Astrocyte (in vitro differentiated cells and primary cell): ENCODE data around the gene GMEB2. TPM values are rescaled to one million over a fixed set of nuclear protein-coding genes. Genes with fewer than 3 reads are reported as not detected.

ENCODE experiments used
- DNase-seq: peaks from one replicate; pipeline ENCODE4 v3.0.0-alpha.2; 2010; ENCODE audit warnings: low read depth
- FAIRE-seq: peaks from 2 replicates; lab custom pipeline; 2011; peaks lifted over from hg19 to GRCh38; lab: Jason Lieb, UNC
- H2AFZ ChIP-seq: 2 replicates; pipeline ENCODE4 v1.6.0; 2012; ENCODE audit warnings: low read depth, low read length, inconsistent platforms
- H3K27ac ChIP-seq: 2 replicates; pipeline ENCODE4 v1.5.1; 2011; ENCODE audit warnings: low read depth, low read length, inconsistent platforms
- H3K27me3 ChIP-seq: 2 replicates; pipeline ENCODE4 v1.6.0; 2011; ENCODE audit warnings: low read length, inconsistent platforms; ENCODE audit not compliant: insufficient read depth
- H3K36me3 ChIP-seq: 2 replicates; pipeline ENCODE4 v1.5.1; 2011; ENCODE audit warnings: low read length, inconsistent platforms; ENCODE audit not compliant: insufficient read depth
- H3K4me1 ChIP-seq: 2 replicates; pipeline ENCODE4 v1.5.1; 2011; ENCODE audit warnings: low read length, inconsistent platforms; ENCODE audit not compliant: insufficient read depth
- H3K4me2 ChIP-seq: 2 replicates; pipeline ENCODE4 v1.6.0; 2012; ENCODE audit warnings: low read length, inconsistent platforms
- H3K4me3 ChIP-seq: 2 replicates; pipeline ENCODE4 v1.5.1; 2011; ENCODE audit warnings: low read depth, mild to moderate bottlenecking, low read length, inconsistent platforms; ENCODE audit not compliant: insufficient read depth
- H3K79me2 ChIP-seq: 2 replicates; pipeline ENCODE4 v1.6.0; 2012; ENCODE audit warnings: mild to moderate bottlenecking, low read length, inconsistent platforms; ENCODE audit not compliant: insufficient read depth
- H3K9ac ChIP-seq: 2 replicates; pipeline ENCODE4 v1.6.0; 2012; ENCODE audit warnings: mild to moderate bottlenecking, low read length, inconsistent platforms
- H3K9me3 ChIP-seq: 2 replicates; pipeline ENCODE4 v1.5.1; 2012; ENCODE audit warnings: low read depth, mild to moderate bottlenecking, low read length, inconsistent platforms; ENCODE audit not compliant: insufficient read depth
- H4K20me1 ChIP-seq: 2 replicates; pipeline ENCODE4 v1.6.0; 2012; ENCODE audit warnings: low read length, inconsistent platforms; ENCODE audit not compliant: insufficient read depth
- H3K27ac Mint-ChIP-seq: one replicate; pipeline ENCODE4 v1.8.0; 2021; ENCODE audit warnings: mild to moderate bottlenecking, mixed read lengths; ENCODE audit not compliant: unreplicated experiment
- H3K27me3 Mint-ChIP-seq: one replicate; pipeline ENCODE4 v1.8.0; 2021; ENCODE audit warnings: low read depth, mixed read lengths; ENCODE audit not compliant: unreplicated experiment
- H3K36me3 Mint-ChIP-seq: one replicate; pipeline ENCODE4 v1.8.0; 2021; ENCODE audit warnings: low read depth, mixed read lengths; ENCODE audit not compliant: unreplicated experiment
- H3K4me1 Mint-ChIP-seq: one replicate; pipeline ENCODE4 v1.8.0; 2021; ENCODE audit warnings: low read depth, mixed read lengths; ENCODE audit not compliant: unreplicated experiment
- H3K4me3 Mint-ChIP-seq: one replicate; pipeline ENCODE4 v1.8.0; 2021; ENCODE audit warnings: mild to moderate bottlenecking, moderate library complexity, mixed read lengths; ENCODE audit not compliant: unreplicated experiment
- H3K9me3 Mint-ChIP-seq: one replicate; pipeline ENCODE4 v1.8.0; 2021; ENCODE audit warnings: mild to moderate bottlenecking, mixed read lengths; ENCODE audit not compliant: unreplicated experiment
- EZH2 ChIP-seq: IDR thresholded peaks from 2 replicates; pipeline ENCODE4 v1.6.1; 2012; ENCODE audit warnings: mild to moderate bottlenecking, low read length, inconsistent platforms; ENCODE audit not compliant: insufficient read depth
- total RNA-seq: library from RNA; stranded (reverse); gene quantifications from 2 replicates; pipeline ENCODE4 v1.2.1, GENCODE V29; 2021
- TF ChIP-seq, protein P1 (sequence below): IDR thresholded peaks from 2 replicates; pipeline ENCODE4 v1.5.1; 2011; ENCODE audit warnings: low read depth, mild to moderate bottlenecking, inconsistent platforms, low read length, moderate library complexity; ENCODE audit not compliant: insufficient read depth

Gene GMEB2
- total RNA-seq, 1 donor from 2014 or later, result 11.7 TPM

DNA sequence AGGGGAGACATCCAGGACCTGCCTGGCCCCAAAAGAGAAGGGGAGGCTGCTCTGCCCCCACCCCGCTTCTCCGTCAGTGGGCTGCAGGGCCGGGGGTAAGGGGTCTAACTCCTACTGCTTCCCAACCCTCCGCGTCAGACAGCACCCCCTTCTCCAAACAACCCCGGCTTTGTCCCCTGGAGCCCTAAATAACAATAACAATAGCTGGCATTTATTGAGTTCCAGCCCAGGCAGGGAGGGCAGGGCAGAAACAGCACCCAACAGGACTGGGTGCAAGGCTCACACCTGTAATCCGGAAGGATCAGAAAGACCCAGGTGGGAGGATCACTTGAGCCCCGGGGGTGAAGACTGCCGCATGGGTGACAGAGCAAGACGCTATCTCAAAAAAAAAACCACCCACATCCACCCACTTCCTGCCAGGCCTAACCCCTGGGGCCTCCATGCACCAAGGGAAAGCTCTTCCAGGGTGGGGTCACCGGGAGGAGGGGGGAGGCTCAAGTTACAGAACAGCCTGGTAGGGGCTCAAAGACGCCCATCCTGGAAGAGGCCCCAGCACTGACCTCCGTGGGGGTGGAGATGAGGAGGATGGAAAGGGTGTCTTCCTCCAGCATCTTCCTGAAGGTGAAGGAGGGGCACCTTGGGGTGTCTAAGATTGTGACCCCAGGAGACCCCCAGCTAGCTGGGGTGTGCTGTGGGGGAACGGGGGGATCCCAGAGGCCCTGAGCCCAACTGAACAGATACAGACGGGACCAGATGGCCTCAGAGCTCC, 74.2 kb downstream of the GMEB2 start:
- Mint-ChIP-seq H3K36me3 (no peaks in the 10 kb centered on the region), H3K4me1 (no peaks in the 10 kb centered on the region), H3K4me3 (no peak overlapping the region), H3K27ac (peak overlapping the region; percentile 41), H3K9me3 (no peaks in the 10 kb centered on the region), H3K27me3 (no peaks in the 10 kb centered on the region)
- Histone ChIP-seq H3K4me3 (no peak overlapping the region), H3K79me2 (no peaks in the 10 kb centered on the region), H4K20me1 (no peaks in the 10 kb centered on the region), H3K9ac (no peak overlapping the region), H3K4me1 (no peaks in the 10 kb centered on the region), H3K27me3 (no peaks in the 10 kb centered on the region), H3K36me3 (no peaks in the 10 kb centered on the region), H3K9me3 (no peaks in the 10 kb centered on the region), H3K27ac (no peak overlapping the region), H2AFZ (no peak overlapping the region), H3K4me2 (no peak overlapping the region)
- DNase-seq (no peak), FAIRE-seq (no peak)
- TF ChIP-seq EZH2, result no peak
- TF ChIP-seq, protein P1, sequence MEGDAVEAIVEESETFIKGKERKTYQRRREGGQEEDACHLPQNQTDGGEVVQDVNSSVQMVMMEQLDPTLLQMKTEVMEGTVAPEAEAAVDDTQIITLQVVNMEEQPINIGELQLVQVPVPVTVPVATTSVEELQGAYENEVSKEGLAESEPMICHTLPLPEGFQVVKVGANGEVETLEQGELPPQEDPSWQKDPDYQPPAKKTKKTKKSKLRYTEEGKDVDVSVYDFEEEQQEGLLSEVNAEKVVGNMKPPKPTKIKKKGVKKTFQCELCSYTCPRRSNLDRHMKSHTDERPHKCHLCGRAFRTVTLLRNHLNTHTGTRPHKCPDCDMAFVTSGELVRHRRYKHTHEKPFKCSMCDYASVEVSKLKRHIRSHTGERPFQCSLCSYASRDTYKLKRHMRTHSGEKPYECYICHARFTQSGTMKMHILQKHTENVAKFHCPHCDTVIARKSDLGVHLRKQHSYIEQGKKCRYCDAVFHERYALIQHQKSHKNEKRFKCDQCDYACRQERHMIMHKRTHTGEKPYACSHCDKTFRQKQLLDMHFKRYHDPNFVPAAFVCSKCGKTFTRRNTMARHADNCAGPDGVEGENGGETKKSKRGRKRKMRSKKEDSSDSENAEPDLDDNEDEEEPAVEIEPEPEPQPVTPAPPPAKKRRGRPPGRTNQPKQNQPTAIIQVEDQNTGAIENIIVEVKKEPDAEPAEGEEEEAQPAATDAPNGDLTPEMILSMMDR, result no peak

DNA sequence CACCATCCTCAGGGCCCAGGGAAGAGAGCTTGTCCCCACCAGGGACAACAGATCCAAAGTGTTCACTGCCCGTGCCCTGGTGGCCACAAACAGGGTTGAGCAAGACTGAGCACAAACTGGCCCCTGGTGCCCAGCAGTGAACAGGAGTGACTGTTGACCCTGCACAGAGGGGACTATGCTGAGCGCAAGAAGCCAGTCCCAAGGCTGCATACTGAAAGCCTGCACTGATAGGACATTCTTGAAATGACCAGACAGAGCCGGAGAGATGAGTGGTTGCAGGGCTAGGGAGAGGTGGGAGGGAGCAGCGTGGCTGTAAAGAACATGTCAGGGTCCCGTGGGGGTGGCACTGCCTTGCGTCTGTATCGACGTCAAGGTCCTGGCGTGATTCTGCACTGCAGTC, 75.8 kb downstream of the GMEB2 start:
- TF ChIP-seq, protein P1, result no peak
- Histone ChIP-seq H3K9ac (no peak overlapping the region), H3K27ac (no peak overlapping the region), H3K4me1 (no peaks in the 10 kb centered on the region), H3K36me3 (no peaks in the 10 kb centered on the region), H3K4me3 (no peak overlapping the region), H3K4me2 (no peak overlapping the region), H2AFZ (no peak overlapping the region), H3K27me3 (no peaks in the 10 kb centered on the region), H3K9me3 (no peaks in the 10 kb centered on the region), H4K20me1 (no peaks in the 10 kb centered on the region), H3K79me2 (no peaks in the 10 kb centered on the region)
- no peaks in the 10 kb centered on the region for H3K9me3 Mint-ChIP-seq
- DNase-seq (no peak), FAIRE-seq (no peak)
- no peak overlapping the region for H3K27ac Mint-ChIP-seq
- H3K4me3 Mint-ChIP-seq, result no peak overlapping the region
- peaks cover 3% of the 10 kb centered on the region for H3K27me3 Mint-ChIP-seq
- H3K4me1 Mint-ChIP-seq, result no peaks in the 10 kb centered on the region
- H3K36me3 Mint-ChIP-seq, result no peaks in the 10 kb centered on the region

- no peak overlapping the region for H2AFZ ChIP-seq
- no peaks in the 10 kb centered on the region for H3K27me3 ChIP-seq
- H3K27me3 Mint-ChIP-seq, result peaks cover 3% of the 10 kb centered on the region
- H3K4me3 Mint-ChIP-seq, result no peak overlapping the region
- H3K79me2 ChIP-seq, result no peaks in the 10 kb centered on the region
- H3K9me3 Mint-ChIP-seq, result no peaks in the 10 kb centered on the region
- no peaks in the 10 kb centered on the region for H3K9me3 ChIP-seq
- no peak overlapping the region for H3K27ac ChIP-seq
- H4K20me1 ChIP-seq, result no peaks in the 10 kb centered on the region
- H3K4me1 Mint-ChIP-seq, result peaks cover 2% of the 10 kb centered on the region
- no peak for TF ChIP-seq EZH2
- TF ChIP-seq, protein P1, result no peak
- no peaks in the 10 kb centered on the region for H3K36me3 ChIP-seq
- DNase-seq (no peak), FAIRE-seq (no peak)
- H3K4me2 ChIP-seq, result no peak overlapping the region
- H3K4me3 ChIP-seq, result no peak overlapping the region
- H3K4me1 ChIP-seq, result no peaks in the 10 kb centered on the region
- no peaks in the 10 kb centered on the region for H3K36me3 Mint-ChIP-seq
- H3K27ac Mint-ChIP-seq, result no peak overlapping the region
- no peak overlapping the region for H3K9ac ChIP-seq
Observed at GRCh38 chr20:63549679-63550282, 77.1 kb downstream of the GMEB2 start.
